Stimulated activated CD4-positive, alpha-beta T cell treated with anti-CD3 and anti-CD28 coated beads, Interleukin-12 subunit alpha, Interleukin-12 subunit beta, amount 100 ng/mL, for 24 hours (primary cell): ENCODE results near the gene DPYD.

ENCODE experiments used
- DNase-seq, 2 experiments: peaks; one replicate each; pipeline ENCODE4 v3.0.0-alpha.2; 2020; ENCODE audit warnings: low read depth in 2 of 2

The DPYD gene

DNA sequence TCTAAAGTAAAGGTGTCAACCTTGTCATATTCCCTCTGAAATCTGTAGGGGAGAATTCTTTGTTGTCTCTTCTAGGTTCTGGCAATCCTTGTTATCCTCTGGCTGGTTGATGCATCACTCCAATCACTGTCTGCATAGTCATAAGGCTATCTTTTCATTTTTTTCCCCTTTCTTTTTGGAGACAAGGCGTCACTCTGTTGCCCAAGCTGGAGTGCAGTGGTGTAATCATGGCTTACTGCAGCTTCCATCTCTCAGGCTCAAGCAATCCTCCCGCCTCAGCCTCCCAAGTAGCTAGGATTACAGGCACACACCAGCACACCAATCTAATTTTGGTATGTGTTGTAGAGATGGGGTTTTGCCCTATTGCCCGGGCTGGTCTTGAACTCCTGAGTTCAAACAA, 12.9 kb downstream of the DPYD start:
- DNase-seq: no peak

DNA sequence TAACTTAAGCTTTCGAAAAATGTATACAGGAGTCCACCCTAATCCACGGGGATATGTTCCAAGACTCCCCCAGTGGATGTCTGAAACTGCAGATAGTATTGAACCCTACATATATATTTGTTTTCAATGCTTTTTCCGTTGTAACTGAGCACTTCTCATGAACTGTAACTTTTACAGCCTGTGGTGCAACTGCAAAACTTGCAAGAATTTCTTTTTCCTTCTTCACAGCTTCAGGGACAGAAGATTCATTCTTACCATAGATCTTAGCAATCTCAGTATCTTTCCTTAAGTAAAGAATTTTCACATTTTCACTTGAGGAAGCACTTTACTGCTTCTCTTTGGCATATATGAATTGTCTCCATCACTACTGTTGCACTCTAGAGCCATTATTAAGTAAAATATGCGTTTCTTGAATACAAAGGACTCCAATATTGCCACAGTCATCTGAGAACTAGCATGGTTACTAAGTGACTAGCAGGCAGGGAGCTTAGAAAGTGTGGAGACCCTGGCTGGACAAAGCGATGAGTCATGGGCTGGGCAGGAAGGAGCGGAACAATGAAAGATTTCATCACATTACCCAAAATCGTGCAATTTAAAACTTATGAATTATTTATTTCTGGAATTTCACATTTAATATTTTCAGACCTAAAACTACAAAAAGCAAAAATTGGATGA, 14.1 kb downstream of the DPYD start:
- no peak for DNase-seq

GRCh38 chr1:97905141-97905940, 15.5 kb downstream of the DPYD start:
- no peak for DNase-seq

- DNase-seq: no peak
These were observed 16.3 kb downstream of the DPYD start for GRCh38 chr1:97904534-97904933.

DNA sequence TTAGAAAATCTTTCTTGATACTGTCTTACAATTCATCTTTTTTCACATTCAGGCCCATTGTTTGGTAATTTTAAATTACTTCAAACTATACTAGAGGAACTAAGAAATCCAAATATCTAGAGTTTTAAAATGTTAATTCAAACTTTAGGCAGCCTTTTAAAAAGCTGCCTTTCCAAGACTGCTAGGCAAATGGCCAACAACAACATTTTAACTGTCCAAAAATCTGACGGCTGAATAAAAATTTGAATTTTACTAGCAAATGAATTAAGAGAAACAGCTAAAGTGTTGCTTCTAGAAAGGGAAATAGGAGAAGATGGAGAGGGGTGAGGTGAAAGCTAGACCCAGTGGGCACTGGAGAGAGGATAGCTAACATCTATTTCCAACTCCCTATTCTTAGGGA, 17.2 kb downstream of the DPYD start:
- DNase-seq: no peak

GRCh38 chr1:97902067-97902466, 18.8 kb downstream of the DPYD start:
- no peak for DNase-seq

DNA sequence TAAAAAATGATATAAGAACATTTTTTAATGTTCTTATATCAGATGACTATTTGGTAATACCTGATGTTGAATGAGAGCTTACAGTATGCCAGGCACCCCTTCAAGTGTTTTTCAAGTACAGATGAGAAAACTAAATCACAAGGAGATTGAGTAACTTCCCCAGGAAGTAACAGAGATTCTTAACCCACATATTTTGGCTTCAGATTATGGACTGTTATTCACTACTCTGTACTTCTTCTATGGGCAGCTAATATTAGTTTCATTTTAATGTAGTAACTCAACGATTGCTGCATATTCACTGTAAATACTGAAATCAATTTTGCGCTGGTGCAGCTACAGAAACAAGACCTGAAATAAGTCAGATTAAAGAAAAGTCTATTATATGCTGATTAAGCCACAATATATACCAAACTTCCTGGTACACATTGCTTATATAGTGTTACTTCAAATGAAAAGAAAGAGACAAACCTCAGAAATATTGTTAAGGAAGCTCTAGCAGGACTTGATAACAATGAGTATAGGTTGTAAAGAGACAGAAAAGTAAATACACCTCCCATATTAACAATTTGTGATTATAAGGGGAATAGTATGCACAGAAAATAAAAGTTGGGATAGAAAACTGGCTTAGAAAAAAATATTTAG, 19.7 kb downstream of the DPYD start:
- DNase-seq: no peak

DNA sequence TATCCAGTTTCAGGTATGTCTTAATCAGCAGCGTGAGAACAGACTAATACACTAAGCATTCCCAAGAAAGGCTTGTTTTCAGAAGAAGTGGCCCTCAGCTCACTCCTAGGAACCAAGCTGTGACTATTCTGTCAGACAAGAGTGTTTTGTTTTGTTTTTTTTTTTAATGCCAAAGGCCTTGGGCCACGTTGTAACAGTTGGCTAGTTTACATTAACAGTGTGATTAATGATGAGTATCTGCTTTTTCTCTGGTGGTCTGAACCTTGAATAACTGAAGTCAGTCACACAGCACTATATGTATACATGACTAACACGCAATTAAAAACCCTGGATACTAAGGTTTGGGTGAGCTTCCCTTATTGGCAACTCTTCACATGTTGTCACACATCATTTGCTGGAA, 21.9 kb downstream of the DPYD start:
- DNase-seq: no peak

GRCh38 chr1:97895278-97895677, 25.6 kb downstream of the DPYD start:
- DNase-seq: no peak

DNA sequence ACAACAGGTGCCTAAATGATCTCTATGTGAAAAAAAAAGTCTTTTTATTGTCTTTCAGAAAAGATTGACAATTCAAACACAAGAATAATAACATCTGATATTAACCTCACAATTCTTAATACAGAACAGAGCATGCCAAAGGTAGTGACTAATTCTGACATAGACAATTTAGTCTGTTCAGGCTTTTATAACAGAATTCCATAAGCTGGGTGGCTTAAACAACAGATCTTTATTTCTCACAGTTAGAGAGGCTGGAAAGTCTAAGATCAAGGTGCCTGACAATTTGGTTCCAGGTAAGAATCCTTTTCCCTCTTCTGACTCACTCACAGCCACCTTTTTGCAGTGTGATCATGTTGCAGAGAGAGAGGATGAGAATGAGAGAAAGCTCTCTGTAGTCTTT, 27.0 kb downstream of the DPYD start:
- DNase-seq: no peak

DNA sequence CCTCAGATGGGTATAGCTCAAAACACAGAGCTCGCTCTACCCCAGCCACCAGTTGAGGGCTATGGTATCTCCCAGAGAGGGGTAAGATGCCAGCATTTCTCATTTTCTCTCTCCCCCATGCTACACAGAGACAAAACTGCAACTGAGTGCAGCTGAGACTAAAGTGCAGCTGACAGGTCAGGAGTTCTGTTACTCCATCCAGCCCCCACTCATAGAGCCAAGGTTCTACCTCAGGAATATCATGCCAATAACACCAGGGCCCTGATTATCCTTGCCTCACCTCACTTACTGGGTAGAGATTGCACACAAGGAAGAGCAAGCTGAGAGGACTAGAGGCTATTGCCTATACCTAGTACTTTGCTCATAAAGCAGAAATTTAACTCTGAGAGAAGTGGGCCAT, 34.6 kb downstream of the DPYD start:
- DNase-seq: no peak

DNA sequence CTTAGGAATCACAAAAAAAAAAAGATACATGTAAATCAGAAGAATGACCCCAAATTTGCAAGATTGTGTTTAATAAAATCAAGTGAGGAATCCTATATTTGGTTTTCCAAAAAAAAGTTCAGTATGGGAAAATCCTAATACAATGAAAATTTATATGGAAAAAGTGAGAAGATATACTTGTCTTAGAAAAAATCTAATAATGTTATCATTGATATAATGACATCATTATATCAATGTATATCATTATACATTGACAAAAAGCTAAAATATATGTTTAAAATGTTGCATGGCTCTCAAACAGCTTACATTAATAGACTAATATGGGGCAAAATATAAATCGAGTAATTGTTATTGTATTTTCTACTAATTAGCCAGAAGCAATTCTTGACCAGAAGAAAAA, 37.0 kb downstream of the DPYD start:
- no peak for DNase-seq

GRCh38 chr1:97877307-97877706, 43.5 kb downstream of the DPYD start:
- DNase-seq: no peak

GRCh38 chr1:97875996-97876395, 44.8 kb downstream of the DPYD start:
- DNase-seq: no peak

DNA sequence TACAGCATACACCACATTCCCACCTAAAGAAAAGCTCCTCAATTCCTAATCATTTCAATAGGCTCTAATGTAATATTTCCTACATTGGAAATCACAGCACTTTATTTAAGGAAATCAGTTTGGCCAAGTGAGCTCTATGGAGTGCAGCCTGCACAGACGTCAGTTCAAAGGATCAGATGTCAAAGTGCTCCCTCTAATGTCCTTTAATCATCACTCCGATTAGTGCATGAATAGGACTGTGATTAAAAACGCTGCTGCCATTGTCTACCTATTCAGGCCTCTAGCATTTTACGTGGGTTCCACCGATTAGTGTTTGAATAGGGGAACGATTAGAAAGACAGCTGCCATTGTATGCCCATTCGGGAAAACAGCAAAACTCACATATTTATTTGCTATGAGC, 50.2 kb downstream of the DPYD start:
- DNase-seq: no peak

DNA sequence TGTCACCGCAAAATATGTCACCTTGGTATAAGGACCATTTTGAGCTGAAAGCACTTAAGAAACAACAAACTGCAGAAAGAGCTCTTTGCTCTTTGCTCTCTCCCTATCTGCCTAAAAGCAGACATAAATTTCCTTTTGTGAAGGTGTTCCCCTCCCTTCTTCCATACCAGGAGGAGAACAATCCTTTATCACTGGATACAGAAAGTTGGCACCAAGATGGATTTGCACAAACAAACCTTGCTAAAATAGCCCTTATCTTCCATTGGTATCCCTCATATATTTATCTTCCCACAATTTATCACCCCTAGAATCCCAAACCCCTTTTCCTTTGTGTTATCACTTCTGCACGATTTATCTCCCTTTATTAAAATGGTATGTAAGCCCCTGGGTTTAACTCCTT, 51.4 kb downstream of the DPYD start:
- no peak for DNase-seq

GRCh38 chr1:97867127-97867526, 53.7 kb downstream of the DPYD start:
- no peak for DNase-seq

- no peak for DNase-seq
These were observed 56.2 kb downstream of the DPYD start for GRCh38 chr1:97864615-97865014.

- no peak for DNase-seq
These were observed 67.6 kb downstream of the DPYD start for GRCh38 chr1:97853221-97853620.

GRCh38 chr1:97849345-97850340, 71.2 kb downstream of the DPYD start:
- no peak for DNase-seq

- DNase-seq: no peak
These were observed 75.0 kb downstream of the DPYD start for GRCh38 chr1:97845805-97846204.

GRCh38 chr1:97844552-97845089, 76.2 kb downstream of the DPYD start:
- DNase-seq: no peak
